ENCODE data around the gene CYB5B.

The CYB5B gene, protein sequence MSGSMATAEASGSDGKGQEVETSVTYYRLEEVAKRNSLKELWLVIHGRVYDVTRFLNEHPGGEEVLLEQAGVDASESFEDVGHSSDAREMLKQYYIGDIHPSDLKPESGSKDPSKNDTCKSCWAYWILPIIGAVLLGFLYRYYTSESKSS

DNA sequence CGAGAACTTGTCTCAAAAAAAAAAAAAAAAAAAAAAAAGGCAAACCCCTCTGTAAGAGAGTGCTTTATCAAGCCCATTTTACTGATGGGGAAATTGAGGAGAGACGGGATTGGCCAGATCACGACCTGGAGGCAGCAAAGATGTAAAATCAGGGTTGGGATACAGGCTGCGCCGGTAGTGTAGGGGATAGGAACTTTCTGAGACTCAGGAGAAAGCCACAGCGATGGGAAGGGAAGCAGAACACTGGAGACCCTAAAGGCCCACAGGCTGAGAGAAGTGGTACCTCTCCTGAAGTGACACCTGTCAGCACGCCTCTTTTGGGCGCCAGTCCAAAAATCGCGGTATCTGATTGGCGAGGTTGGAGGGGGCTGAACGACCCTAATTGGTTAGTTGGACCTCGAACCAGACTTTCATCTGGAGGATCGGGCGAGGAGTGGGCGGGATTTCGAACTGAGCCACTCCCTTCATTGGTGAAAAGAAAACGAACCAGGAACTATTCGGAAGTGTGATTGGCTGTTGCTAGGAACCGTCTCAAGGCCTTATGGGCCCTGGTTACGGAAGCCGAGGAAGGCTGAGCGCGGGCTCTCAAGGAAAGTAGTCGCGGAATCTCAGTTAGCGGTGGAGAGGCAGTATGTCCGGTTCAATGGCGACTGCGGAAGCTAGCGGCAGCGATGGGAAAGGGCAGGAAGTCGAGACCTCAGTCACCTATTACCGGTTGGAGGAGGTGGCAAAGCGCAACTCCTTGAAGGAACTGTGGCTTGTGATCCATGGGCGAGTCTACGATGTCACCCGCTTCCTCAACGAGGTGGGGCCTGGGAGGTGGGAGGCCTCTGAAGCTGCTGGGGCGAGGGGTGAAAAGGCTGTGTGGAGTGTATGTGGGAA lies at the start of gene CYB5B:
TSS of gene CYB5B (plus strand) at position 567 of the 882 bp plus-strand sequence. CDS start at position 632, 65 bp downstream.
- DNase-seq = peak; percentile 96

DNA sequence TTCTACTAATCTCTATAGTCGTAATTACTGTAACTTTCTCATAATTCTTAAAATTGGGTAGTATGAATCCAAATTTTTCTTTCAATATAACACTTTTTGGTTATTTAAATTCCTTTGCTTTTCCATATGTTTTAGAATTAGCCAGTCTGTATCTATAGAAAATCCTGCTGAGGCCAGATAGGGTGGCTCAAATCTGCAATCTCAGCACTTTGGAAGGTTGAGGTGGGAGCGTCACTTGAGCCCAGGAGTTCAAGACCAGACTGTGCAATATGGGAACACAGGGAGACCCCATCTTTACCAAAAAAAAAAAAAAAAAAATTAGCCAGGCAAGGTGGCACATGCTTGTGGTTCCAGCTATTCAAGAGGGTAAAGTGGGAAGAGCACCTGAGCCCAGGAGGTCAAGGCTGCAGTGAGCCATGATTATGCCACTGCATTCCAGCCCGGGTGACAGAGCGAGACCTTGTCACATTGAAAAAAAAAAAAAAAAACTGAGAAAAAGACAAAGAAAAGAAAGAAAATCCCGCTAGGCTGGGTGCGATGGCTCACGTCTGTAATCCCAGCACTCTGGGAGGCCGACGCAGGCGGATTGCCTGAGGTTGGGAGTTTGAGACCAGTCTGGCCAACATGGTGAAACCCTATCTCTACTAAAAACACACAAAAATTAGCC lies 47.9 kb upstream of the CYB5B start:
- no peak for DNase-seq

DNA sequence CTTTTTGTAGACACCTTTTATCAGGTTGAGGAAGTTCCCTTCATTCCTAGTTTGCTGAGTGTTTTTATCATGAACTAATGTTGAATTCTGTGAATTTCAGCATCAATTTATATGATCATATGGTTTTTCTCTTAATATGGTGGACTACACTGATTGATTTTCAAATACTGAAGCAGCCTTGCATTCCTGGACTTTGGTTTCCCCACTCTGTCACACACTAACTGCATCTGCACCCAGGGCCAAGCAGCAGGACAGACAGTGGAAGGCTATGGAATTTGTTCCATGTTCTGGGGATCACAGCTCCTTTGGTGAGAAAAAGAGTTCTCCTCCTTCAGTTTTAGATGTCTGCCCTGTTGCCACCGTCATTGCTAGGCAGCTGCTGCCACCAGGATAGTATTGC lies 46.4 kb upstream of the CYB5B start:
- no peak for DNase-seq

DNA sequence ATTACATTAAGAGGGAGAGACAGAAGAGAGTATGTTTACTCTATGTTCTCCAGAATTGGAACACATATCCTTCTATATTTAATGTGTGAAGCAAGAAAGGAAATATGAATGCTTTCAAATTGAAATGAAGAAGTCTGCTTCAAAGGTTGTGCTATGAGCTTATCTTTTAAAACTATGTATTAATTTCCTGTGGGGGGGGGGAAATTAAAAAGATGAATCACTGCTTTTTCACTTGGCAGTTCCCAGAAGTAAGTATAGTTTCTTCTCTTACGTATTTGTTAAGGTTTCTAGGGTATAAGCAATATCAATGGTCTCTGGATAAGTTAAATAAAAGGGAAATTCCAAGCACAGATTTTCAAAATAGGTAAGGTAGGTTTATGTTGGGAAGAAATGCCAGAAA lies 45.7 kb upstream of the CYB5B start:
- no peak for DNase-seq

DNA sequence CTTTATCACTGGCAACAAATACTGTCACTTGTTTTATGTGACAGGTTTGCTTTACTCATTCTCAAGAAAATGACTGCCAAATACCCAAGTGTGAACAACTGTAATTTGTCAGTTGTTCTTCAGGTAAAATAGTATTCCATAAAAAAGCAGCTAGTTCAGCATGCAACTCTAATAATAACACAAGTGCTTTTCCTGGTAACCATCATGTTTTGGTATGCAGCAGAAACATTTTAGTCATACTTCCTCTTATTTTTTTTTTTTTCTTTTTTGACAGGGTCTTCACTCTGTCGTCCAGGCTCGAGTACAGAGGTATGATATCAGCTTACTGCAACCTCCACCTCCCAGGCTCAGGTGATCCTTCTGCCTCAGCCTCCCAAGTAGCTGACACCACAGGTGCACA lies 43.2 kb upstream of the CYB5B start:
- no peak for DNase-seq

DNA sequence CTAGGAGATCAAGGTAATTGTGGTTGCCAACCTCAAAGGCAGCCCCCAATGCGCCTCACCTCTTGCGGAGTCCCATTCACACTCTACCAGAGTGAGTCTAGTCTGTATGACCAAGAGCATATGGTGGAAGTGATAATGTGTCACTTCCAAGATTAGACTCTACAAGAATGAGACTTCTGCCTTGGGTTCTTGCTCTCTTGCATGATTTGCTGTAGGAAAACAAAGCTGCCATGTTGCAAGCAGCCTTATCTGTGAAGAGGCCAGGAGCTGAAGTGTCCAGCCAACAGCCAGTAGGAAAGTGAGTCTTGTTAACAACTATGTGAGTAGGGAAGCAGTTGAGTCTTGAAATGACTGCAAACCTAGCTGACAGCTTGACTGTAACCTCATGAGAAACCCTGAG lies 42.0 kb upstream of the CYB5B start:
- DNase-seq = no peak

DNA sequence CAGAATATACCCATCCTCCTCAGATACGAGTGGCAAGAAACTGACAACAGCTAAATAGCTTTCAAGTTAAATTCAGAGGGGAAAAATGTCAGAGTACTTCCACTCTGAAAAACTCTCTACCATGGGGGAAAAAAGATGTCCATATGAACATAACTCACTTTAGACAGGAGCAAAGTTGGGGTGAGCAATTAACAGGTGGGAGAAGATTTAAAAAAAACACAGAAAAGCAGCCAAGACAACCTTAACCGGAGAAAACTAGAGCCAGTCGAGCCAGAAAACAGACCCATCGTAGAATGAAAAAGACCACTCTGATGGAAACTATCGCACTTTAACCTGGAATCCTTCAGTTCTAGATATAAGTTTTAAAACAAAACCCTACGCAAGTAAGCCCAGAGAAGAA lies 39.4 kb upstream of the CYB5B start:
- DNase-seq = no peak

DNA sequence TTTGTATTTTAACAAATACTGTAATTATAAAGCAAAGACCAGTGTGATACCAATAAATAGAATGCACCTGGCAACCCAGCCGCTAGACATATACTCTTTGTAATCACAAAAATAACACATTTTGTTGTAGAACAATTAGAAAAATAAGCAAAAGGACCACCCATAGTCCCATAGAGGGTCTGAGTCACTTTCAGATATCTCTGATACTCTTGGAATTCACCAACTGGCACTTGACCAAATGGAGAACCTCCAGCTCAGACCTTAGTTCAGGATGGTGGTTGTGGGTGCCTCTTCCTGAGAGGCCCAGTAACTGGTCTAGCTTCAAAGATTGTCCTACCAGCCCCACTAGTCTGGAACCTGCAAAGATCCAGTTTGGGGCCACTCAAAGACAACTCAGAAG lies 37.8 kb upstream of the CYB5B start:
- DNase-seq = no peak

DNA sequence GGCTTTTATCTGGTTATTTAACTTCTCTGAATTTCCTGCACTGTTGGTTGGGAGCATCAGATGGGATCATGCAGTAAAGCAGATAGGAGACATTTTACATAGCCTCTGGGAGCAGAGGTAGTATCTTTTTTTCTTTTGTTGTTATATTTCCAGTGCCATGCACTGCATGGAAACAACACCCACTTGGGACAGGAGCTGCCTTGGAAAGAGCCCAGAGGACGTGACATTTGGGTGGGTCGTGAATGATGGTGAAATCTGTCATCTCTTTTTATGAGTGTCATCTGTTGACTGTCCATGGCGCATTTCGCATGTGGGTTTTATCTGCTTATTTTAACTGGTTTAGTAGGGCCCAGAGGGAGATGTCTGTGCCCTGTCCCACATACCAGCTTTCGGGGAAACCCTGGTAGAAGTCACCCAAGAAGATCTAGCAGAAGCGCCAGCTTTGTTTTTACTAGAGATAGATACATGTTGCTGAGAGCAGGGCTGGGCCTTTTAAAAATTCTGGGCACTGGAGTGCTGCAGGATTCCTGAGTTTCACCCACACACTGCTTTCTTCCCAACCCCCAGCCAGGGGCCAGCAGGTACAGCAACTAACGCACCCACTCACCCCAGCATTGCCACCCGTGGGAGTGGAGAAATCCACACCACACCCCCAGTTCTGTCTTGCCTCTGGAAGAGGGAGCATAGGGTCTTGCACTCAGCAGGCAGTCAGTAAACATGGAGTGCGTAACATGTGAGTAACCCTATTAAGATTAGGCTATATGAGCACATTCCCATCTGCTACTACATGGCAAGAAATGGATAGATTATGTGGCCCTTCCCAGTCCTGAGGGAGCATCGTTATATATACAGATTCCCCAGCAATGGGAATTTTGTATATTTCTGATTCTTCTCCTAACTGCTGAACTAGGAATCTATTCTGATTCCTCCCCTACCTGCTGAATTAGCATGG lies 30.2 kb upstream of the CYB5B start:
- no peak for DNase-seq

DNA sequence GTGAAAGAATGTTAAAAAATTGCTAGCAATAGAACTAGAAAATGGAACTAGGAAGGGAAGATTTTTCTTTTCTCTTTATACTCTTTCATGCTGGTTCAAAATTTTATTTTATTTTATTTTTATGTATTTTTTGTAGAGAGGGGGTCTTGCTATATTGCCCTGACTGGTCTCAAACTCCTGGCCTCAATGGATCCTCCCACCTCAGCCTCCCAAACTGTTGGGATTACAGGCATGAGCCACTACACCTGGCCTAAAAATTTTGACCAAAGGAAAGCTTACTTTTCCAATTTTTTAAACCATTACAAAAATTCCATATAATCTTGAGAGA lies 28.6 kb upstream of the CYB5B start:
- DNase-seq = no peak

DNA sequence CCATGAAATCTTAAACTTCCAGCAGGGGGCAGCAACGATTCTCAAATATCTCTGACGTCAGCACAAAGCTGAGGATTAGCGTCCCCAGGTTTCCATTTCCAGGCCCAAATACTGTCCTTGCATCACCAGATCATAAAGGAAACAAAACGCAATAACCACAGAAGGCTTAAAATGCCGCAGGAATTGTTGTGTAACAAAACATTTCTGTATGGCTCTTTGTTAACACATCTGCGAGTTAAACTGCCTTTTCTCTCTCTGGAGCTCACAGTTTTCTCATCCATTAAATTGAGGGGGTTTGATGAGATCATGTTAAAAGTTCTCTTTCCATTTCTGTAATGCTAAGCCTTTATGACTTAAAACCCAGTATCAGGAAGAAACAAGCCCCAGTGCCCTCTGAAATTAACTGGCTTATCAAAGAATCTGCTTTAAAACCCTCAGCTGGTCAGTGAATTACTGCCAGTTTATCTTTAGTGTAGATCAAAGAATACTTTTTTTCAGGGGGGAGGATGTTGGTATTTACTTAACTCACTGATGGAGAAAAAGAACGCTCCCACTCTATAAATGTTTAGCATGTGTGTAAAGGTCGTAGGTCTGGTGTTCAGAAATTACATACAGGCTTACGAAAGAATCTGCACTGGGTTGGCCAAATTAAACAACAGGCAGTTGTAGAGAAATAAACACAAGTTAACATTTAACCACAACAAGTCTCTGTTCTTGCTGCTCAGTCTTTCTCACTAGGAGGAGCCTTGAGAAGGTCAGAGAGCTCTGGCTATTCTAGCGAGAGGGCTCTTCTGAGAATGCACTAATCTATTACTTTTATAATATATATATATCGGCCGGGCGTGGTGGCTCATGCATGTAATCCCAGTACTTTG lies 28.0 kb upstream of the CYB5B start:
- DNase-seq = peak; percentile 74

DNA sequence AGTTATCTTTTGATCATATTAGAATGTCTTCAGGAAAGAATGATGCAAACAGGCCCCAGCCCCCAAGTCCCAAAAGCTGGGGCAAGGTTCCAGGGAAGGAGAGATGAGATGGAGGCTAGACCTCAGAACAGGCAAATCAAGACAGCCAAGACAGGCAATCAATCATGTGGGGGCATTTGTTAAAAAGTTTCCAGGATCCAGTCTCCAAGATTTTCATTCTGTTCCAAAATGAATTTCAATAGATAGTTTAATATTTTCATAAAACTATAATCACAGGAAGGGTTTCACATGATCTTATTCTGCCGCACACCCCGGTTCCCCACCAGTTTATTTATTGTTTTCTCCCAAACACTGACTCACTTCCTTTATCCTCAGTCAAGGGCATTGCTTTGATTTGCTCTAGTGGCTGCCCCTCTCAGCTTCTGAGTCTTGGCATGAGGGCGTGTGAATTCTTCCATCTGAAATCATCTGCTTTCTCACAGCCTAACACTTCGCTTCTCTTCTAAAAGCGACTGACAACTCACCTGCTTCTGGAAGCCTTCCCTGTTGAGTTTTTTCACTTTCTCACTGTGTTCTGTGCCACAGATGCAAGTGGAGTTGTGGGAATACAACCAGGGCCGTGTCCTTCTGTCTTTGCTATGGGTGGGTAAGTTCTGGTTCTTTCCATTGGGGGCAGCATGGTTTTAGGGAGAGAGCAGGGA lies 26.4 kb upstream of the CYB5B start:
- DNase-seq = no peak

DNA sequence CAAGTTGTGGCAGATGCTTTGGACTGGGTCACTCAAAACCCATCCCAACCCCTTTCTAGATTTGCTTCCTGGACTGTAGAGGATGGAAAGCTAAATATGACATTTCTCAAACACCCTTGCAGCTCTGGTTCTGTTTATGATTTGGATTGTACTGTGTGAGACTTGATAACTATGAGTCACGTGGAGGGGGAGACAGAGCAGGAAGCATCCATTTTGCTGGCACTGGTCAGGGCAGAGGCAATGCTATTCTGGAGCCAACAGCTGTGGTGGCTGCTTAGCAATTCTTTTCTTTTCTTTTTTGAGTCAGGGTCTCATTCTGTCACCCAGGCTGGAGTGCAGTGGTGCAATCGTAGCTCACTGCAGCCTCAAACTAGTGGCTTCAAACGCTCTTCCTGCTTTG lies 25.1 kb upstream of the CYB5B start:
- DNase-seq = no peak

DNA sequence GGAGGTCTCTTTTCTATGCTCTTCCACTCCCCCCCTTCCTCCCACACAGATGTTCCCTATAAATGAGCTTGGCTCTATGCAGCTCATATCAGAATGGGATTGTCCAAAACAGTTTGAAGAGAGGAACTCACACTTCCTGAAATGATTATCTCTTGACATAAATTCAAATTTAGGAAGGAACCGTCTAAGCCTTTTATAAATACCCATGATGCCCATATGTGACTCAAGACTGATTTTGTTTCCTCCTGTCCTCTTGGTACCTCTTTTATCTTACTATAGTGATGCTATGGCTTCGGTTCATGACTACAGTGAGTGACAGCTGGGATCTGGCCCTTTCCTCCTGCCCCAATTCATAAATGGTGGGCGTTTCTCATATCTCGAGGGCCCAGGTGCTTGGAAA lies 22.0 kb upstream of the CYB5B start:
- DNase-seq = no peak

DNA sequence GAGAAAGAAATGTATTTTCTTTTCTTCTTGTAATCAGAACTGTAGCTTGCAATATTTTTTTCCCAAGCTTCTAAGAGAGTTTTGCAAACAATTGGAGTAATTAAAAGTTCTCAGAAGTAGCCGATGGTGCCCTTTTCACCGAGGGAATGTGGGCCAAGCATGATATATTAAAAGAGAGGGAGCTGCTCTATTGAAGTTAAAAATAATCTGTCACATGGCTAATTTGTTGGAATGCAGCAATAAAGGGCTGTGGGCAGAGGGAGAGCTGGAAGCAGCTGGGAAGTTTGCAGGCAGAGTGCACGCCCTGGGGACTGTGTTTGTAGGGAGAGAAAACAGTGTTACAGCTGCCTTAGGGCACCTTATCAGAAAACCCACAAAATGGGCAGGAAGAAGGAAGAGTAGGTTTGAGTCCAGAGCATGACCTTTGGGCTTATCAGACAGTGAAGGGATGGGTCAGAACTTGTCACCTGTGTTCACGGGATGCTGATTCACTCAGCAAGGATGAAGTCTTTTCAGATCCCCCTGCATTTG lies 20.1 kb upstream of the CYB5B start:
- DNase-seq = no peak

DNA sequence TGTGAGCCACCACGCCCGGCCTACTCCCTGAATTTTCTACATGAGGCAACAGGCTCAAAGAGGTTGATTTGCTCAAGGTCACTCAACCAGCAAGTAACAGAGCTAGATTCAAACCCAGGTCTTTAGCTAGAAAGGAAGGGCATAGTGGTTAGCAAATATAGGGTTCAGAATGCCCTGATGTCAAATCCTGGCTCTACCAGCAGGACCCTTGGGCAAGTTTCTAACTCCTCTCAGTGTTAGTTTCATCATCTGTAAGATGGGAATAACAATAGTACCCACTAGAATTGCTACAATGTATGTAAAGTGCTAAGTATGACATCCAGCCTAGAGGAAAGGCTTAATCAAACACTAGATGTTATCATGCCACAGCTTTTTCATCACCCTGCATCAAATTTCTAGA lies 19.1 kb upstream of the CYB5B start:
- no peak for DNase-seq

DNA sequence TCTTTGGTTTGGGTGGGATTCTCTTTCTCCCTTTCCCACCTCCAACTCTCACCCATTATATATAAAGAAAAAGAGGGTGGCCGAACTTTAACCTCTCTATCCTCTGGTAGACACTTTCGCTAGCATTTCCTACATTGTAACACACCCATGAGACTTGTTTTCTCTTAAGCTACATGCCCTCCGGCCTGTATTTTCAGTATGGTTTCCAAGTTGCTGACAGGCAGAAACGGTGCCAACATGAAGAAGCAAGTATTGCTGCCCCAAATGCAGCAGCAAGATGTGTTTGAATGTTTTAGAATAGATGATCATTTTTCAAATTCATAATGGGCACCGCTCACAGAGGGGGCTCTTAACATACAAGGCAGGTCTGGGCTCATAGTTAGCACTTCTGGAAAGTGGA lies 18.7 kb upstream of the CYB5B start:
- no peak for DNase-seq

DNA sequence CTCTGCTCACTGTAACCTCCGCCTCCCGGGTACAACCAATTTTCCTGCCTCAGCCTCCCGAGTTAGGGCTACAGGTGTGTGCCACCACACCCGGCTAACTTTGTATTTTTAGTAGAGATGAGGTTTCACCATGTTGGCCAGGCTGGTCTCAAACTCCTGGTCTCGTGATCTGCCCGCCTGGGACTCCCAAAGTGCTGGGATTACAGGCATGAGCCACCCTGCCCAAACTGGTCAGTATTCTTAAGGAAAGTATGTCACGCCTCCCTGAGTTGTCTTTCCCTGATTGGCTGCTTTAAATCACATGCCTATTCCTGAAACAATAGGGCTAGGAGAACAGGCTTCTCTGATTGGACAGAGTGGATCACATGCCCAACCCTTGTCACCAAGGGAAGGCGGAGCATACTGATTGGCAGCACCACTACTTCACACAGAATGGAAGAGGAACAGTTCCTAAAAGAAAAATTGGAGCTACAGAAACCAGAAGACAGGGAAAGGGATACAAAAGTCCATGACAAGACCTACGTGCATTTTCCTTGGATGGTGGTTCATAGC lies 17.6 kb upstream of the CYB5B start:
- DNase-seq = no peak

DNA sequence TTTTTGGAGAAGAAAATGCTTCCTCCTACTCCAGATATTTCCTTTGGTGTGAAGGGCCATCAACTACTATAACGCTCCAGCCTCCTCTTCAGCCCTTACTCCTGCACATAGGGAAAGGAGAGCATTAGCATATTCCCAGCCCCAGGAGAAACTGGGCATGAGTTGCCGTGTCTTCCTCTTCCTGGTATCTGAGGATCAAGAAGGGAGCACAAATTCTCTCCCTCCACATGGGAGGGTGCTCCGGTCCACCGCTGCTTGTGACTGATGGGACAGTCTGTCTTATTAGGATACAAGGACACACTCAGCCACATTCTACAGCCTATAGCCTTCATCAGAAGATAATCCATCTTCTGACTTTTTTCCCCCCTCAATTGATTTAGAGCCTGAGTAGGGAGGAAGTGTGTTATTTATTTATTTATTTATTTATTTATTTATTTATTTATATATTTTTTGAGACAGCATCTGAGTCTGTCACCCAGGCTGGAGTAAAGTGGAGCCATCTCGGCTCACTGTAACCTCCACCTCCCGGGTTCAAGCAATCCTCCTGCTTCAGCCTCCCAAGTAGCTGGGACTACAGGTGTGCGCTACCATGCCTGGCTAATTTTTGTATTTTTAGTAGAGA lies 16.6 kb upstream of the CYB5B start:
- no peak for DNase-seq

DNA sequence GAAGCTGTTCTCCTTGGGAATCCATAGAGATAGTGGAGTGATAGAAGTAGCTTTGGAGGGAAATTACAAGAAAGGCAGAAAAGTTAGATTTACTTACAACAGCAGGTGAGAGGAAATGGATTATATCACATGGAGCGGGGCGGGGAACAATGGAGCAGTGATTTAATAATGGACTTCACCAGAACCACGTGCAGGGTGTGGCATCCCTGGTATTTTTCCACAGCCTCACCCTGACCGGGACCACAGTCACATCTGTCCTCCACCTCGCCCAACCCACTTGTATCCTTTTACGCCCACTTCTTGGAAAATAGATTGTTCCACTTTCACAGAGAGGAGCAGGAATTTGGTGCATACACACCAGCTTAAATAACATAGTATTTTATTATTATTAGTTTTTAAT lies 15.9 kb upstream of the CYB5B start:
- DNase-seq = no peak

Measured in activated gamma-delta T cell treated with Interleukin-2 at 50 U/mL for 16 hours (primary cell).